DMS114 treated with DMSO at 0.1 percent for 48 hours (cell line): Measurements from ENCODE around the gene NUTM2B.
"Not testable (repeated sequence)": the region's sequence is repeated elsewhere in the genome, so short reads cannot be mapped to it uniquely, and the experiment has no call there.

Source experiments
- DNase-seq: peaks from one replicate; lab custom pipeline; 2025; ENCODE audit not compliant: unreplicated experiment; lab: John Stamatoyannopoulos, UW

NUTM2B gene

GRCh38 chr10:79744844-79745243, 41.8 kb downstream of the NUTM2B start:
- not testable (repeated sequence) for DNase-seq

- not testable (repeated sequence) for DNase-seq
These were observed 45.5 kb downstream of the NUTM2B start for GRCh38 chr10:79748510-79748909.

- not testable (repeated sequence) for DNase-seq
These were observed 50.6 kb downstream of the NUTM2B start for GRCh38 chr10:79753601-79754000.

- not testable (repeated sequence) for DNase-seq
These were observed 55.4 kb downstream of the NUTM2B start for GRCh38 chr10:79758297-79758993.
